Body of pancreas (tissue), 4 donors: ENCODE data around the gene NKIRAS1. TPM values are rescaled to one million over a fixed set of nuclear protein-coding genes. Genes with fewer than 3 reads are reported as not detected.

ENCODE experiments used
- ATAC-seq: fragments of 150-250 bp; one replicate; pipeline ENCODE4 v1.9.1; 2016
- DNase-seq, 4 donors: peaks; one replicate each; pipeline ENCODE4 v3.0.0-alpha.2; 2019
- H3K27ac ChIP-seq, 4 donors: fragments of 200-600 bp; sonication (generic); 1 replicate in 3 of 4; 2 replicates in 1 of 4; pipeline versions ENCODE4 v1.5.1 to v1.6.1; 2016 to 2019; ENCODE audit warnings: mild to moderate bottlenecking in 1 of 4, mixed read lengths in 1 of 4, moderate library complexity in 1 of 4
- H3K27me3 ChIP-seq, 2 donors: fragments of 200-600 bp; sonication (generic); one replicate each; pipeline ENCODE4 v1.6.0; 2016; ENCODE audit warnings: mild to moderate bottlenecking in 1 of 2
- H3K36me3 ChIP-seq, 2 donors: fragments of 200-600 bp; sonication (generic); replicated peaks in 1 of 2; 2 replicates each; pipeline ENCODE4 v1.5.1; 2016; ENCODE audit warnings: low read depth in 2 of 2; ENCODE audit not compliant: insufficient read depth in 1 of 2
- H3K4me1 ChIP-seq: fragments of 200-600 bp; sonication (generic); one replicate; pipeline ENCODE4 v1.6.0; 2016
- H3K4me3 ChIP-seq, 2 donors: fragments of 200-600 bp; sonication (generic); 1 replicate in 1 of 2; 2 replicates in 1 of 2; pipeline ENCODE4 v1.5.1; 2016 to 2019
- H3K9me3 ChIP-seq, 3 donors: fragments of 200-600 bp; sonication (generic); 1 replicate in 2 of 3; 2 replicates in 1 of 3; pipeline ENCODE4 v1.5.1; 2016
- POLR2A ChIP-seq, 3 donors: fragments of 450-650 bp; IDR thresholded peaks; one replicate each; pipeline ENCODE4 v1.6.1; 2016; ENCODE audit warnings: antibody characterized with exemption in 3 of 3, mild to moderate bottlenecking in 2 of 3
- WGBS, 2 donors: methylation state at CpG; one replicate each; pipeline ENCODE4 v1.1.5; 2017; 5-methylcytosine and 5-hydroxymethylcytosine counted together
- intact Hi-C: fragments of 100-400 bp; cut with DNase I; formaldehyde crosslinking; loops from one replicate; pipeline ENCODE4 v1.15.1; 2023
- total RNA-seq, 2 donors: library from RNA; depleted of rRNA; stranded (reverse); fragments of >200 nt; gene quantifications; one replicate each; pipeline ENCODE4 v1.1.0, GENCODE V29; 2016
- TF ChIP-seq, protein P1 (sequence below), 7 experiments: fragments of 450-650 bp in 4 of 7; fragments of 200-600 bp in 3 of 7; sonication (generic) in 3 of 7; IDR thresholded peaks; one replicate each; pipeline ENCODE4 v1.5.1; 2016 to 2019; ENCODE audit warnings: antibody characterized with exemption in 7 of 7

NKIRAS1 gene
- total RNA-seq, 2 donors from 2014 or later, result 2.0 to 7.8 TPM

DNA sequence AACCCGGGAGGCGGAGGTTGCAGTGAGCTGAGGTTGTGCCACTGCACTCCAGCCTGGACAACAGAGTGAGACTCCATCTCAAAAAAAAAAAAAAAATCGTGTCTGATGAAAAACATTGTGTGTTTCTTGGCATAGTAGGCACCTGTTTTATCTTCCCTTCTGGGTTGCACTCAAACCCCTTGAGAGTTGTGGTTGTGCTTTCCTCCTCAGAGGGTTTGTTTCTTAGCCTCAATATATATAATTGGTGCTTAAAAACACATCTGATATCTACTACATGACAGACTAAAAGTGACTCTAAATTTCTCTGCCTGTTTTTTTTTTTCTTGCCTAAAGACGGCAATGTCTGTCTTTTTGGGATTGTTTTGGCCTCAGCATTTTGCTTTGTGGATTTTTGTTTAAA lies 35.9 kb upstream of the NKIRAS1 start:
- no peak for DNase-seq
- 71 to 75% methylated on average over 4 of the region's 4 CpGs for WGBS, 2 donors
- intact Hi-C loops, result no loop called here
- no peaks in the 10 kb centered on the region for H3K9me3 ChIP-seq
- no peak for ATAC-seq
- no peaks in the 10 kb centered on the region for H3K27me3 ChIP-seq
- peaks cover 68% of the 10 kb centered on the region for H3K4me1 ChIP-seq
- H3K27ac ChIP-seq, result no peak overlapping the region
- no peaks in the 10 kb centered on the region for H3K36me3 ChIP-seq
- H3K4me3 ChIP-seq, result no peak overlapping the region
- TF ChIP-seq POLR2A (IDR thresholded peaks at IDR 0.05), result no peak
- TF ChIP-seq, protein P1, sequence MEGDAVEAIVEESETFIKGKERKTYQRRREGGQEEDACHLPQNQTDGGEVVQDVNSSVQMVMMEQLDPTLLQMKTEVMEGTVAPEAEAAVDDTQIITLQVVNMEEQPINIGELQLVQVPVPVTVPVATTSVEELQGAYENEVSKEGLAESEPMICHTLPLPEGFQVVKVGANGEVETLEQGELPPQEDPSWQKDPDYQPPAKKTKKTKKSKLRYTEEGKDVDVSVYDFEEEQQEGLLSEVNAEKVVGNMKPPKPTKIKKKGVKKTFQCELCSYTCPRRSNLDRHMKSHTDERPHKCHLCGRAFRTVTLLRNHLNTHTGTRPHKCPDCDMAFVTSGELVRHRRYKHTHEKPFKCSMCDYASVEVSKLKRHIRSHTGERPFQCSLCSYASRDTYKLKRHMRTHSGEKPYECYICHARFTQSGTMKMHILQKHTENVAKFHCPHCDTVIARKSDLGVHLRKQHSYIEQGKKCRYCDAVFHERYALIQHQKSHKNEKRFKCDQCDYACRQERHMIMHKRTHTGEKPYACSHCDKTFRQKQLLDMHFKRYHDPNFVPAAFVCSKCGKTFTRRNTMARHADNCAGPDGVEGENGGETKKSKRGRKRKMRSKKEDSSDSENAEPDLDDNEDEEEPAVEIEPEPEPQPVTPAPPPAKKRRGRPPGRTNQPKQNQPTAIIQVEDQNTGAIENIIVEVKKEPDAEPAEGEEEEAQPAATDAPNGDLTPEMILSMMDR (IDR thresholded peaks at IDR 0.05), result no peak

DNA sequence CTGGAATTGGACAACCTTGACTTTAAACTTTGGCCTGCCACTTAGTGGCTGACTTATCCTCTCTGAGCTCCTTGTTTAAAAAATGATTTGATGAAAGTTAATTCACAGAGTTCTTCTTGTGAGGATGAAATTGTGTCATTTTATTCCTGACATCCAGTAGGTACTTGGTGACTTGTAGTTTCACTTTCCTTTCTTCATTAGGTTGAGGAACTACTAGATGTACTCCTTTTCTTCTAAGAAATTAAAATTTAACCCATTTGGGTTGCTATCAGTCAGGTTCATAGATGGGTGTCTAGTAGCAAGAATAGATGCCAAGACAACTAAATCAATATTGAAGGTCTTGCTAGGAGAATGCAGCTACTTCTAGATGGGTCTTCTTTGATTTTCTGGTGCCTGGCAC lies 33.5 kb upstream of the NKIRAS1 start:
- Histone ChIP-seq H3K9me3 (no peaks in the 10 kb centered on the region), H3K27me3 (no peaks in the 10 kb centered on the region), H3K27ac (peak overlapping the region in 1 of 4 donors; percentile 1), H3K4me1 (peaks cover 77% of the 10 kb centered on the region), H3K36me3 (no peaks in the 10 kb centered on the region), H3K4me3 (no peak overlapping the region)
- intact Hi-C loops, result no loop called here
- ATAC-seq, result no peak
- no peak for DNase-seq
- TF ChIP-seq, protein P1 (IDR thresholded peaks at IDR 0.05), result no peak
- TF ChIP-seq POLR2A (IDR thresholded peaks at IDR 0.05), result no peak

DNA sequence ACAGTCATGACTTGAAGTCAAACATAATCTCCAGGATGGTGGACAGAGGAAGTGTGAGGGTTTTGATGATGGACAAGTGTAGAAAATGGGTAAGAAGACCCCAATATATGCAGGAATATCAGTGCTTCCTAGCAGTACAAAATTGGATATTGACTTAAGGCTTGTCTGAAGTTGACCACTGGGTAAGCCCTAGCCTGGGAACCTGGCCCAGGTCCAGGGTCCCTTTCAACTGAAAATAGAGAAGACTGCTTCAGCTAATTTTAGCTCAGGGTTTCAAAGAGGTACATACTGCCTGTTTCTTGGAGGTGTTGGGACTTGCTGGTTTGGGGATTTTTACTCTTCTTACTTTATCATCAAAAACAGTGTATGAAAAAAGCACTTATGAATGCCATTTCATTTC lies 33.0 kb upstream of the NKIRAS1 start:
- Histone ChIP-seq H3K9me3 (no peaks in the 10 kb centered on the region), H3K27me3 (no peaks in the 10 kb centered on the region), H3K36me3 (no peaks in the 10 kb centered on the region), H3K4me3 (no peak overlapping the region), H3K27ac (peak overlapping the region in 1 of 4 donors; percentile 1), H3K4me1 (peaks cover 77% of the 10 kb centered on the region)
- intact Hi-C loops, result no loop called here
- no peak for ATAC-seq
- DNase-seq, result peak; percentile 38 to 78 (median 54)
- no peak for TF ChIP-seq POLR2A (IDR thresholded peaks at IDR 0.05)
- TF ChIP-seq, protein P1 (IDR thresholded peaks at IDR 0.05), result peak in 2 of 7 experiments; percentile 10 to 16

DNA sequence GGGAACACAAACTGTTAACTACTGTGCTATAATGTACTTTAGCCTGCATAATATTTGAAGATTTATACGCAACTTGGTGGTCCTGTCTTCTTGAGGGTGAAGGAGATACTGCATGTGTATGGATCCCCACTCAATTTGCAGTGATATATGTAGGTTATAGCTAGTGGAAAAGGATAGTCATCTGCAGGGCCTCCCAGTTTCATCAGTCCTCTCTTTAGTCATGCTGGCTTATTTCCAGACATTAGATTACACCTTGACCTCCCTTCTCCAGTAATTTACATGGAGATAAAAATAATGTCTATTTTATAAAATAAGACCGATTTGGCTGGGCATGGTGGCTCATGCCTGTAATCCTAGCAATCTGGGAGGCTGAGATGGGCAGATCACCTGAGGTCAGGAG lies 32.0 kb upstream of the NKIRAS1 start:
- DNase-seq (no peak), ATAC-seq (no peak)
- H3K27me3 ChIP-seq, result no peaks in the 10 kb centered on the region
- WGBS, 2 donors, result 64 to 69% methylated on average over 2 of the region's 2 CpGs
- intact Hi-C loops, result no loop called here
- H3K36me3 ChIP-seq, result no peaks in the 10 kb centered on the region
- H3K27ac ChIP-seq, result peak overlapping the region in 1 of 4 donors; percentile 95
- no peaks in the 10 kb centered on the region for H3K9me3 ChIP-seq
- TF ChIP-seq, protein P1 (IDR thresholded peaks at IDR 0.05), result no peak
- TF ChIP-seq POLR2A (IDR thresholded peaks at IDR 0.05), result no peak
- H3K4me3 ChIP-seq, result no peak overlapping the region
- H3K4me1 ChIP-seq, result peaks cover 74% of the 10 kb centered on the region

DNA sequence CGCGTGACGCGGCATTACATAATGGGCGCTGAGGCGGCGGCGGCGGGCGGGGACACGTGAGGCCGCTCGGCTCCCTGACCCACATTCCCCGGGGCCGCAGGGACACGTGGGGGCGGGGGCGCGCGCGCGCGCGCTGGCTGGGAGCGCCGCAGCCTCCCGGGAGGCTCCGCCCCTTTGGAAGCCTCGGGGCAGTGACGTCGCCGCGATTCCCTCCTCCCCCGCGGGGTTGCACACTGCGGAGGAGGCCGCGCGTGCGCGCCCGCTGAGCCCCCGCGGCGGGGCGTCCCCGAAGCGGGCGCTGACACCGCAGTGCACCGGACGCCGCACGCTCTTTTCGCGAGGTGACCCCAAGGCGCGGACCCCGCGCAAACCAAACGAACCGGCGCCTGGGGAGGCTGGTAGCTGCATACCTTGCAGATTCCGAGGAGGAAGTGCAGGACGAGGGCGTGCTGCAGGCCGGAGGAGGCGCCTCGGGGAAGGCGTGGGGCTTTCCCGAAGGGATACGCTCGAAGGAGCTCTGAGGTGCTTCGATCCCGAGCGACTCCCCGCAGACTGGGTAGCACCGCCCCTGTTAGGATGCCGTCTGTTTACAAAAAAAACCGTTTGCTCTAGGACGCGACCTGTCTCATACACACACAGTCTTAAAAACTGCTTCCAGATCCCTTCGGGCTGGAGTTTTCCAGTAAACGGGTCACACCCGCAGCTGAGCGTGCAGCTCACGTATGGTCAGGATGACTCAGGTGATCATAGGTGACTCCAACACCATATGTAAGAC lies 29.3 kb upstream of the NKIRAS1 start:
- intact Hi-C loops, result no loop called here
- TF ChIP-seq POLR2A (IDR thresholded peaks at IDR 0.05), result peak; percentile 81 to 89 (median 82)
- TF ChIP-seq, protein P1 (IDR thresholded peaks at IDR 0.05), result peak in 2 of 7 experiments; percentile 10 to 15
- no peaks in the 10 kb centered on the region for H3K27me3 ChIP-seq
- ATAC-seq (peak; percentile 89), DNase-seq (peak; percentile 98 to 99 (median 98))
- H3K27ac ChIP-seq, result peak overlapping the region; percentile 91 to 100 (median 98)
- peaks cover 54% of the 10 kb centered on the region for H3K4me1 ChIP-seq
- WGBS, 2 donors, result 0% methylated on average over 9 to 57 of the region's 87 CpGs
- no peaks in the 10 kb centered on the region for H3K36me3 ChIP-seq
- H3K4me3 ChIP-seq, result peak overlapping the region; percentile 23 to 81
- H3K9me3 ChIP-seq, result no peaks in the 10 kb centered on the region
